Kidney tubule cell (primary cell): Measurements from ENCODE around the gene PWP2.
"Not testable (repeated sequence)": the region's sequence is repeated elsewhere in the genome, so short reads cannot be mapped to it uniquely, and the experiment has no call there.

ENCODE experiments used
- DNase-seq: peaks from one replicate; pipeline ENCODE4 v3.0.0-alpha.2; 2018; ENCODE audit warnings: low spot score

The PWP2 gene

GRCh38 chr21:44163167-44163653 lies 56.0 kb downstream of the PWP2 start:
- not testable (repeated sequence) for DNase-seq

GRCh38 chr21:44165933-44166332 lies 58.7 kb downstream of the PWP2 start:
- not testable (repeated sequence) for DNase-seq

GRCh38 chr21:44167527-44167926 lies 60.3 kb downstream of the PWP2 start:
- DNase-seq = not testable (repeated sequence)

- DNase-seq = not testable (repeated sequence)
Measured at GRCh38 chr21:44170326-44170725, 63.1 kb downstream of the PWP2 start.

- not testable (repeated sequence) for DNase-seq
Measured at GRCh38 chr21:44170863-44171262, 63.7 kb downstream of the PWP2 start.

GRCh38 chr21:44171962-44172572 lies 64.9 kb downstream of the PWP2 start:
- DNase-seq = not testable (repeated sequence)

- DNase-seq = not testable (repeated sequence)
Measured at GRCh38 chr21:44172741-44173140, 65.5 kb downstream of the PWP2 start.

- DNase-seq = not testable (repeated sequence)
Measured at GRCh38 chr21:44175189-44175588, 68.0 kb downstream of the PWP2 start.

- not testable (repeated sequence) for DNase-seq
Measured at GRCh38 chr21:44176127-44176526, 68.9 kb downstream of the PWP2 start.
